Stimulated activated CD4-positive, alpha-beta T cell treated with anti-CD3 and anti-CD28 coated beads, Interleukin-15, amount 100 ng/mL, for 1 hour (primary cell): ENCODE measurements around the gene SLC26A11.
A peak's percentile ranks its signal among the peaks of the same experiment; 100 is the strongest.
"Not testable (repeated sequence)": the region's sequence is repeated elsewhere in the genome, so short reads cannot be mapped to it uniquely, and the experiment has no call there.

Experiments
- DNase-seq, 2 donors: peaks; one replicate each; pipeline ENCODE4 v3.0.0-alpha.2; 2020; ENCODE audit warnings: low read depth in 1 of 2, low spot score in 1 of 2

Gene SLC26A11

GRCh38 chr17:80237386-80237785 lies 17.2 kb downstream of the SLC26A11 start:
- no peak for DNase-seq

- DNase-seq: no peak
These were observed 22.3 kb downstream of the SLC26A11 start for GRCh38 chr17:80242505-80242904.

GRCh38 chr17:80243526-80244433 lies 23.6 kb downstream of the SLC26A11 start:
- DNase-seq: no peak

GRCh38 chr17:80244448-80244847 lies 24.2 kb downstream of the SLC26A11 start:
- DNase-seq: not testable (repeated sequence)

- no peak for DNase-seq
These were observed 24.8 kb downstream of the SLC26A11 start for GRCh38 chr17:80244871-80245509.

GRCh38 chr17:80245566-80246265 lies 25.5 kb downstream of the SLC26A11 start:
- DNase-seq: no peak

GRCh38 chr17:80246266-80246681 lies 26.0 kb downstream of the SLC26A11 start:
- no peak for DNase-seq

GRCh38 chr17:80246726-80247125 lies 26.5 kb downstream of the SLC26A11 start:
- no peak for DNase-seq

GRCh38 chr17:80247561-80247960 lies 27.3 kb downstream of the SLC26A11 start:
- no peak for DNase-seq

GRCh38 chr17:80248001-80248893 lies 28.0 kb downstream of the SLC26A11 start:
- DNase-seq: no peak

GRCh38 chr17:80248894-80249710 lies 28.9 kb downstream of the SLC26A11 start:
- no peak for DNase-seq

- no peak for DNase-seq
These were observed 31.7 kb downstream of the SLC26A11 start for GRCh38 chr17:80251966-80252365.

- peak; percentile 73 to 76 for DNase-seq
These were observed 32.6 kb downstream of the SLC26A11 start for GRCh38 chr17:80252871-80253270.

- no peak for DNase-seq
These were observed 33.6 kb downstream of the SLC26A11 start for GRCh38 chr17:80253631-80254395.

- DNase-seq: peak in 1 of 2 donors; percentile 40
These were observed 34.4 kb downstream of the SLC26A11 start for GRCh38 chr17:80254396-80255251.

GRCh38 chr17:80256034-80256350 lies 35.8 kb downstream of the SLC26A11 start:
- DNase-seq: no peak

GRCh38 chr17:80257716-80258213 lies 37.5 kb downstream of the SLC26A11 start:
- DNase-seq: no peak

- not testable (repeated sequence) for DNase-seq
These were observed 38.1 kb downstream of the SLC26A11 start for GRCh38 chr17:80258296-80258695.
